GM12892 (cell line): Measurements from ENCODE around the gene MAG.
"Not testable (repeated sequence)": the region's sequence is repeated elsewhere in the genome, so short reads cannot be mapped to it uniquely, and the experiment has no call there.

Experiments
- POLR2A ChIP-seq: IDR thresholded peaks from 2 replicates; pipeline ENCODE4 v1.6.1; 2011; ENCODE audit warnings: low read depth, low read length, control low read depth
- POLR2AphosphoS5 ChIP-seq: IDR thresholded peaks from 2 replicates; pipeline ENCODE4 v1.6.1; 2011; ENCODE audit warnings: low read depth, low read length, control low read depth

- TF ChIP-seq POLR2AphosphoS5, POLR2A: not testable (repeated sequence)
Observed at GRCh38 chr19:35286101-35286500, 5.9 kb upstream of the MAG start.
